Measurements from ENCODE around the gene NTRK1.
A peak's percentile ranks its signal among the peaks of the same experiment; 100 is the strongest.
"Not testable (repeated sequence)": the region's sequence is repeated elsewhere in the genome, so short reads cannot be mapped to it uniquely, and the experiment has no call there.

Gene NTRK1

DNA sequence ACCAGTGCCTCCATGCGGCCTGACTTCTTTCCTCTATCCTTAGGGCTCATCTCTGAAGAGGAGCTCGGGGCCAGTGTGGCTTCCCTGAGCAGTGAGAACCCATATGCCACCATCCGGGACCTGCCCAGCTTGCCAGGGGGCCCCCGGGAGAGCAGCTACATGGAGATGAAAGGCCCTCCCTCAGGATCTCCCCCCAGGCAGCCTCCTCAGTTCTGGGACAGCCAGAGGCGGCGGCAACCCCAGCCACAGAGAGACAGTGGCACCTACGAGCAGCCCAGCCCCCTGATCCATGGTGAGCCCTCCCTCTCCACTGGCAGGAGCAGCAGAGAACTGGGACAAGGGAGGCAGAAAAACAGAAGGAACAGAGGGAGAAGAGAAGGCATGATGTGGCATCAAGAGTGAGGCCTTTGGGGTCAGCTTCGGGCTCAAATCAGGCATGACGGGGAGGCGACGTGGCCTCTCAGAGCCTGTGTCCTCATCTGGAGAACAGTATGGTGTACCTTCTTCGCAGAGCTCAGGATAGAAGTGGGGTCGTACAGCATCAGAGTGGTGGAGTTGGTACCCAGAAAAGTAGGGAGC, 53.2 kb downstream of the NTRK1 start:
- no peak for DNase-seq (ENCODE audit: low spot score)

- DNase-seq (ENCODE audit: low spot score) = no peak
Measured at GRCh38 chr1:156914440-156914856, 53.8 kb downstream of the NTRK1 start.

- DNase-seq (ENCODE audit: low spot score) = peak; percentile 97
Measured at GRCh38 chr1:156920233-156921052, 59.8 kb downstream of the NTRK1 start, which contains the start of gene LRRC71. TSS of gene LRRC71 (plus strand) at chr1:156920632. CDS start at chr1:156920804, 172 bp downstream.

- DNase-seq (ENCODE audit: low spot score) = no peak
Measured at GRCh38 chr1:156921053-156921529, 60.4 kb downstream of the NTRK1 start.

DNA sequence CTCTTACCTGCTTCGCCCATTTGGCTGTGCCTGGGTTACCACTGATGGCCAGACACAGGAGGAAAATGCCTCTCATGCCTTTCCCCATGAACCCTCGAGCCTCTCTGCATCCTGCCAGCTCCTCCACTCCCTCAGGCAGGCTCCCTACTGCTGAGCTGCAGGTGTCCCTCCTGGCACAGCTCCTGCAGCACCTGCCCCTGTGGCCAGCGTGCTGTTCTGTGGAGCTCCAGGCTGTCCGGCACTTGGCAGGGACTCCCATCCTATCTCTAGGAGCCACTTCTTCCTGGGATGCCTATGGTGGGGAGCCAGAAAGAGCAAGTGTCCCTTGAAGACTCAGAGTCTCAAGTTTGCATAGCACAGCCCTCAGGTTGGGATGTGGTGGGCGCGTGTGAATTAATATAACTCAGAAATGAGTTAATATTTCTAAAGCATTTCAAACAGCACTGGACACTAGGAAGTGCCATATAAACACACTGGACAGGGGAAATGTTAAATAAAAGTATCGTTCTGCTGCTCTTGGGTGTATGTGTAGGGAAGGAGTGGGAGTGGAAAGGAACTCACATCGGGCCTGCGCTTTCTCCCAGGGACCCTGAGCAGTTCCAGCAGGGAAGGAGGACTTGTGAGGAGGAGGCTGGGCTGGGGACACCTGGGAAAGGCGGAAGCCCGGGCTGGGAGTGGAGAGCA, 62.5 kb downstream of the NTRK1 start:
- no peak for DNase-seq (ENCODE audit: low spot score)

GRCh38 chr1:156923670-156924477, 63.2 kb downstream of the NTRK1 start:
- no peak for DNase-seq (ENCODE audit: low spot score)

DNA sequence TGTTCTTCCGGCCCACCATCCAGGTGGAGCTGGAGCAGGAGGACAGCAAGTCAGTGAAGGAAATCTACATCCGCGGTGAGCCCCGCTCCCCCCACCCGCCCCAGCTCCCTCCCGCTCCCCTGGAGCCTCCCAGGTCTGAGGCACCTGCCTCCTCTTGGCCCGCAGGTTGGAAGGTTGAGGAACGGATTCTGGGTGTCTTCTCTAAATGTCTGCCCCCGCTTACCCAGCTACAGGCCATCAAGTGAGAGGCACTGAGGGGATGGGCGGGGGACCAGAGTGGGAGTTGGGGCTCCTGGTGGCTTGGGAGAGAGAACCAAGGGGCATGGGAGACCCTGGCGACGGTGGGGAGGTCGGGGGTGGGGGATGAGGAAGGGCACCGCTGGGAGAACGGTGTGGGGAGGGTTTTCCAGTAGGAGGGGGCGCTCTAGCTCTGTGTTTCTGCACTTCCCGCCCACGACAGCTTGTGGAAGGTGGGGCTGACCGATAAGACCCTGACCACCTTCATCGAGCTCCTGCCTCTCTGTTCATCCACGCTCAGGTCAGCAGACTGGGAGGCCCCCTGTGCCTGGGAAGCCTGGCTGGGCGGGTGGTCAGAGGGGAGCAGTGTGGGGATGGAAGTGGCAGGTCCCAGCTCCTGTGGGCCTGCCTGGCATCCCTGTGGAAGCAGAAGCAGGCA, 64.0 kb downstream of the NTRK1 start:
- no peak for DNase-seq (ENCODE audit: low spot score)

- DNase-seq (ENCODE audit: low spot score) = no peak
Measured at GRCh38 chr1:156925154-156926010, 64.7 kb downstream of the NTRK1 start.

DNA sequence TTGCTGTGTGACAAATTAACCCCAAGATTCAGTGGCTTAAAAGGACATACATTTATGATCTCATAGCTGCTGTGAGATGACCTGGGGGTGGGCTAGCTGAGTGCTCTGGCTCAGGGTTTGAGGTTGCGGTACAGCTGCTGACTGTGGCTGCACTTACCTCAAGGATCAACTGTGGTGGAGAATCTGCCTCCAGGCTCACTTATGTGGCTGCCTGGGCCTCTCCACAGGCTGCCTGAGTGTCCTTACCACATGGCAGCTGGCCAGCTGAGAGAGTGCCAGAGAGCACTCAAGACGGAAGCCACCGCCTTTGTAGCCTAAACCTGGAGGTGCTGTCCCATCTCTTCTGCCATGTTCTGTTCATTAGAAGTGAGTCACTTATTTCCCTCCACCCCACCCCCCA, 65.5 kb downstream of the NTRK1 start:
- no peak for DNase-seq (ENCODE audit: low spot score)

GRCh38 chr1:156926695-156927094, 66.0 kb downstream of the NTRK1 start:
- DNase-seq (ENCODE audit: low spot score) = not testable (repeated sequence)

- DNase-seq (ENCODE audit: low spot score) = peak; percentile 93
Measured at GRCh38 chr1:156927215-156928042, 66.8 kb downstream of the NTRK1 start.

DNA sequence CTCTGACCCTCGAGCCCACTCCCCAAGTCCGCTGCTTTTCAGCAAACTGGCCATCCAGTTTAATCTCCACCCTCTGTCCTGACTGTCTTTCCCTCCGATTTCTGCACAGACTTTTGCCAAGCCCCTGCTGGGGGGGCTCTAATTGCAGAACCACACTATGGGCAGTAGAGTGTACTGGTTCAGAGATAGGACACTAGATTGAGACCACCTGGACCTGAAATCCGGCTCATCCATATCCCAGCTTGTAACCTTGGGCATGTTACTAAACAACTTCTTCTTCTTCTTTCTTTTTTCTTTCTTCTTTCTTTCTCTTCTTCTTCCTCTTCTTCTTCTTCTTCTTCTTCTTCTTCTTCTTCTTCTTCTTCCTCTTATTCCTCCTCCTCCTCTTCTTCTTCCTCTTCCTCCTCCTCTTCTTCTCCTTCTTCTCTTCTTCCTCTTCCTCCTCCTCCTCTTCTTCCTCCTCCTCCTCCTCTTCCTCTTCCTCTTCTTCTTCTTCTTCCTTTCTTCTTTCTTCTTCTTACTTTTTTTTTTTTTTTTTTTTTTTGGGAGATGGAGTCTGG, 67.5 kb downstream of the NTRK1 start:
- no peak for DNase-seq (ENCODE audit: low spot score)

DNA sequence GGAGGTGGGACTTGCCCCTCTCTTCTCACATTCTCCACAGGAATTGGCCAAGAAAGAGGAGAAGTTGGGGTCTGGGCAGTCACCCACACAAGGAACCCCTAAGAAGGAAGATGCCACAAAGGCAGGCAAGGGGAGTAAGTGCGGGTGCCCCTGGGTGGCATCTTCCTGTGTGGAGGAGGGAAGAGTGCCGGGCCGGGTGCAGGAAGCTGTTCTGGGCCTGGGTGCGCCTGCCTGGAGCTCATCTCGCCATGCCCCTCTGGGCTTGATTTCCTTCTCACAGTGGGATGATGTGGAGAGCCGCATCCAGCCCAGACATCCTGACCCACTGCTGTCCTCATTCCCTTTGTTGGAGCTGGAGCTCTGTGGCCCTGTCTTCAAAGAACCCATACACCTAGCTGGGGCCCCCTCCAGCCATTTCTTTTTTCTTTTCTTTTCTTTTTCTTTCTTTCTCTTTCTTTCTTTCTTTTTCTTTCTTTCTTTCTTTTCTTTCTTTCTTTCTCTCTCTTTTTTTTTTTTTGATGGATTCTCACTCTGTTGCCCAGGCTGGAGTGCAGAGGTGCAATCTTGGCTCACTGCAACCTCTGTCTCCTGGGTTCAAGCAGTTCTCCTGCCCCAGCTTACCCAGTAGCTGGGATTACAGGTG, 69.1 kb downstream of the NTRK1 start:
- DNase-seq (ENCODE audit: low spot score) = no peak

DNA sequence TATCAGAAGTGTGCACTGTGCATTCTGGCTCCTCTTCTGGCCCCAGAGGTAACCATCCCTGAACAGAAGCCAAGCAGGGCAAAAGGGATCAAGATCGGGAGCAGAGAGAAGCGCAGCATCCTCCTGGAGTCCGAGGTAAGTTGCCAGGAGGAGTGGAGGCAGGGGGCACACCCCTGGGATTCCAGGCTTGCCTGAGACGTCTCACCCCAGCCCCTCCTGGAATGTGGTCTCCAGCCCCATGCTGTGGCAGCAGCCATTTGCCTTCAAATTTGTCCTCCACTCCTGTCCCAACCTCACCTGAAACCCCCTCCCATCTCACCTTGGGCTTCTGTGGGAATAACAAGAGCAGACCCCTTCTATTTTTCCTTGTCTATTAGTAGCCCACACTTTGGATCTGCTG, 69.8 kb downstream of the NTRK1 start:
- no peak for DNase-seq (ENCODE audit: low spot score)
